HG02840 (cell line): ENCODE results near the gene RNF126.
A peak's percentile ranks its signal among the peaks of the same experiment; 100 is the strongest.

Experiments used
- ATAC-seq: cut with Tn5 transposase; IDR thresholded peaks from one replicate; pipeline ENCODE4 v1.9.1; 2021; ENCODE audit warnings: mild to moderate bottlenecking, moderate library complexity, moderate number of reproducible peaks; ENCODE audit not compliant: unreplicated experiment, low FRiP score

RNF126 gene

GRCh38 chr19:648305-648704 lies 14.7 kb downstream of the RNF126 start:
- no peak for ATAC-seq

GRCh38 chr19:647566-648284 lies 15.3 kb downstream of the RNF126 start:
- no peak for ATAC-seq

- no peak for ATAC-seq
Measured at GRCh38 chr19:646779-647565, 16.0 kb downstream of the RNF126 start.

- no peak for ATAC-seq
Measured at GRCh38 chr19:645912-646778, 16.9 kb downstream of the RNF126 start.

- ATAC-seq, result no peak
Measured at GRCh38 chr19:644789-645188, 18.2 kb downstream of the RNF126 start.

GRCh38 chr19:644363-644762 lies 18.7 kb downstream of the RNF126 start:
- ATAC-seq, result no peak

GRCh38 chr19:643736-644135 lies 19.3 kb downstream of the RNF126 start:
- no peak for ATAC-seq

GRCh38 chr19:642767-643727 lies 20.0 kb downstream of the RNF126 start:
- ATAC-seq, result no peak

GRCh38 chr19:641702-642101 lies 21.3 kb downstream of the RNF126 start:
- no peak for ATAC-seq

- ATAC-seq, result no peak
Measured at GRCh38 chr19:640606-641189, 22.3 kb downstream of the RNF126 start.

- no peak for ATAC-seq
Measured at GRCh38 chr19:640161-640558, 22.9 kb downstream of the RNF126 start.

- ATAC-seq, result no peak
Measured at GRCh38 chr19:639253-640160, 23.5 kb downstream of the RNF126 start, which contains the start of gene FGF22. Gene FGF22, plus strand, starts transcription at chr19:639879. Its CDS starts 47 bp downstream, at chr19:639926.

- no peak for ATAC-seq
Measured at GRCh38 chr19:638906-639252, 24.1 kb downstream of the RNF126 start.

- ATAC-seq, result no peak
Measured at GRCh38 chr19:634975-635652, 27.9 kb downstream of the RNF126 start.

GRCh38 chr19:633786-634639 lies 29.0 kb downstream of the RNF126 start:
- ATAC-seq, result no peak

- ATAC-seq, result peak; percentile 79
Measured at GRCh38 chr19:633068-633785, 29.8 kb downstream of the RNF126 start, which contains the start of gene POLRMT. Gene POLRMT, minus strand, starts transcription at chr19:633537. Its CDS starts 25 bp downstream, at chr19:633512.
